ENCODE results near the gene NTF3. TPM values are rescaled to one million over a fixed set of nuclear protein-coding genes. Genes with fewer than 3 reads are reported as not detected.

NTF3 gene
- total RNA-seq, 1 donor from 2014 or later, result 0.33 TPM

GRCh38 chr12:5511644-5512600 is 80.0 kb downstream of the NTF3 start:
- peak; percentile 52 for TF ChIP-seq CTCF (conservative IDR thresholded peaks at IDR 0.05)
- DNase-seq (ENCODE audit: low read depth, low spot score), result peak; percentile 19
- H3K27ac Mint-ChIP-seq (ENCODE audit: unreplicated experiment), result no peak overlapping the region
- peaks cover 27% of the 10 kb centered on the region for H3K27me3 Mint-ChIP-seq (ENCODE audit: low read depth)
- H3K4me3 Mint-ChIP-seq, result no peak overlapping the region
- H3K36me3 Mint-ChIP-seq (ENCODE audit: low read depth), result no peaks in the 10 kb centered on the region
- H3K4me1 Mint-ChIP-seq, result peaks cover 4% of the 10 kb centered on the region
- no peaks in the 10 kb centered on the region for H3K9me3 Mint-ChIP-seq

- H3K9me3 Mint-ChIP-seq, result no peaks in the 10 kb centered on the region
- no peak for DNase-seq (ENCODE audit: low read depth, low spot score)
- H3K27ac Mint-ChIP-seq (ENCODE audit: unreplicated experiment), result no peak overlapping the region
- H3K4me1 Mint-ChIP-seq, result peaks cover 7% of the 10 kb centered on the region
- TF ChIP-seq CTCF (conservative IDR thresholded peaks at IDR 0.05), result no peak
- H3K4me3 Mint-ChIP-seq, result no peak overlapping the region
- H3K36me3 Mint-ChIP-seq (ENCODE audit: low read depth), result no peaks in the 10 kb centered on the region
- peaks cover 27% of the 10 kb centered on the region for H3K27me3 Mint-ChIP-seq (ENCODE audit: low read depth)
These were observed 80.7 kb downstream of the NTF3 start for GRCh38 chr12:5512601-5512970.

- Mint-ChIP-seq H3K9me3 (no peaks in the 10 kb centered on the region), H3K27ac (ENCODE audit: unreplicated experiment) (peak overlapping the region; percentile 27), H3K36me3 (ENCODE audit: low read depth) (no peaks in the 10 kb centered on the region), H3K27me3 (ENCODE audit: low read depth) (peaks cover 27% of the 10 kb centered on the region), H3K4me3 (no peak overlapping the region), H3K4me1 (peaks cover 7% of the 10 kb centered on the region)
- DNase-seq (ENCODE audit: low read depth, low spot score), result no peak
- no peak for TF ChIP-seq CTCF (conservative IDR thresholded peaks at IDR 0.05)
These were observed 81.5 kb downstream of the NTF3 start for GRCh38 chr12:5513406-5513805.

GRCh38 chr12:5514016-5514415 is 82.1 kb downstream of the NTF3 start:
- H3K4me3 Mint-ChIP-seq, result no peak overlapping the region
- no peak for TF ChIP-seq CTCF (conservative IDR thresholded peaks at IDR 0.05)
- H3K27me3 Mint-ChIP-seq (ENCODE audit: low read depth), result peaks cover 31% of the 10 kb centered on the region
- H3K36me3 Mint-ChIP-seq (ENCODE audit: low read depth), result no peaks in the 10 kb centered on the region
- no peak for DNase-seq (ENCODE audit: low read depth, low spot score)
- no peaks in the 10 kb centered on the region for H3K9me3 Mint-ChIP-seq
- peaks cover 7% of the 10 kb centered on the region for H3K4me1 Mint-ChIP-seq
- peak overlapping the region; percentile 39 for H3K27ac Mint-ChIP-seq (ENCODE audit: unreplicated experiment)

- no peak overlapping the region for H3K27ac Mint-ChIP-seq (ENCODE audit: unreplicated experiment)
- no peaks in the 10 kb centered on the region for H3K9me3 Mint-ChIP-seq
- no peaks in the 10 kb centered on the region for H3K36me3 Mint-ChIP-seq (ENCODE audit: low read depth)
- H3K27me3 Mint-ChIP-seq (ENCODE audit: low read depth), result peaks cover 31% of the 10 kb centered on the region
- DNase-seq (ENCODE audit: low read depth, low spot score), result no peak
- peaks cover 7% of the 10 kb centered on the region for H3K4me1 Mint-ChIP-seq
- H3K4me3 Mint-ChIP-seq, result no peak overlapping the region
- no peak for TF ChIP-seq CTCF (conservative IDR thresholded peaks at IDR 0.05)
These were observed 82.6 kb downstream of the NTF3 start for GRCh38 chr12:5514545-5514944.
